KOPT-K1 (cell line): Measurements from ENCODE around the gene ACER1.
A peak's percentile ranks its signal among the peaks of the same experiment; 100 is the strongest.

Experiments
- H3K27ac ChIP-seq: fragments of 200-600 bp; sonication (generic); 2 replicates; pipeline ENCODE4 v1.5.1; 2016; ENCODE audit warnings: antibody characterized with exemption, mild to moderate bottlenecking, low read depth, low read length; ENCODE audit not compliant: poor library complexity, severe bottlenecking
- H3K36me3 ChIP-seq: fragments of 200-600 bp; sonication (generic); 2 replicates; pipeline ENCODE4 v1.5.1; 2017; ENCODE audit warnings: antibody characterized with exemption, mild to moderate bottlenecking, low read length, moderate library complexity; ENCODE audit not compliant: insufficient read depth
- H3K9me3 ChIP-seq: fragments of 200-600 bp; sonication (generic); 2 replicates; pipeline ENCODE4 v1.5.1; 2017; ENCODE audit warnings: antibody characterized with exemption, low read length, mild to moderate bottlenecking; ENCODE audit not compliant: insufficient read depth, poor library complexity, severe bottlenecking

The ACER1 gene, protein sequence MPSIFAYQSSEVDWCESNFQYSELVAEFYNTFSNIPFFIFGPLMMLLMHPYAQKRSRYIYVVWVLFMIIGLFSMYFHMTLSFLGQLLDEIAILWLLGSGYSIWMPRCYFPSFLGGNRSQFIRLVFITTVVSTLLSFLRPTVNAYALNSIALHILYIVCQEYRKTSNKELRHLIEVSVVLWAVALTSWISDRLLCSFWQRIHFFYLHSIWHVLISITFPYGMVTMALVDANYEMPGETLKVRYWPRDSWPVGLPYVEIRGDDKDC

DNA sequence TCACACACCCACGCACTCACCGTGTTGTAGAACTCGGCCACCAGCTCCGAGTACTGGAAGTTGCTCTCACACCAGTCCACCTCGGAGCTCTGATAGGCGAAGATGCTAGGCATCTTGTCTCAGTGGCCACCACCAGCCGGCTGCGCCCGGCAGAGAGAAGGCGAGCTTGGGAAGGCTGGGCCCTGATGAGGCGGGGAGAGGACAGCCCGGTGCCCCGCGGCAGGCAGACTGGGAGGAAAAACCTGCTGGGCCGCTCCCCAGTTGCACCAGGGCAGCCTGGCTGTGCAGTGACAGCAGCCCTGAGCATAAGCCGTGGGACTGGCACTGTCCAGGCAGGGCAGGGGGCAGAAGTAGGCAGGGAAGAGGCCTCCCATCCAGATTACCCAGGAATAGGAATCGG, at the start of gene ACER1:
Gene ACER1 (minus strand): TSS at position 174 of the 400 bp plus-strand sequence. CDS start 61 bp downstream, at position 113.
- Histone ChIP-seq H3K27ac (no peak within 1 kb of the TSS), H3K9me3 (no peaks in the 10 kb centered on the region), H3K36me3 (no peaks in the 10 kb centered on the region)

DNA sequence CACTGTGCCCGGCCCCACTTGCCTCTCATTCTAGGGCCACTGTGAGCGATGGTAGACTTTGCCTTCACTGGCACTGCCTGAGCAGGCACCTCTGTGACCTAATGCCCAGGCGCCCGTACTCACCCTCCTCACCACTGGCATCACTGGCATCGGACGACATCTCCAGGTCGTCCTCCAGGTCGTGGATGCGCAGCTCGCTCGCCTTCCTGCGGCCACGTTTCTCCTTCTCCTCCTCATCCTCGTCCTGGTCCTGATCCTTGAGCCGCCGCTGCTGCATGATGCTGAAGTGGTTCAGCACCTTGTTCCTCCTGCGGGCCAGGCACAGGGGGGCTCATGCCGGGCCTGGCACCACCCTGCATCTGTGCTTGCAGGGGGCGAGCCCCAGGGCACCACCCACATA, 49.8 kb upstream of the ACER1 start:
- H3K36me3 ChIP-seq: peaks cover 98% of the 10 kb centered on the region
- no peaks in the 10 kb centered on the region for H3K9me3 ChIP-seq

GRCh38 chr19:6381030-6381750, 47.8 kb upstream of the ACER1 start:
- Histone ChIP-seq H3K27ac (no peak overlapping the region), H3K36me3 (peaks cover 80% of the 10 kb centered on the region), H3K9me3 (no peaks in the 10 kb centered on the region)

More for the DNA sequence above, 49.8 kb upstream of the ACER1 start:
- H3K27ac ChIP-seq: no peak overlapping the region

GRCh38 chr19:6379744-6380143, 46.3 kb upstream of the ACER1 start:
- Histone ChIP-seq H3K27ac (no peak overlapping the region), H3K36me3 (peaks cover 72% of the 10 kb centered on the region), H3K9me3 (no peaks in the 10 kb centered on the region)

DNA sequence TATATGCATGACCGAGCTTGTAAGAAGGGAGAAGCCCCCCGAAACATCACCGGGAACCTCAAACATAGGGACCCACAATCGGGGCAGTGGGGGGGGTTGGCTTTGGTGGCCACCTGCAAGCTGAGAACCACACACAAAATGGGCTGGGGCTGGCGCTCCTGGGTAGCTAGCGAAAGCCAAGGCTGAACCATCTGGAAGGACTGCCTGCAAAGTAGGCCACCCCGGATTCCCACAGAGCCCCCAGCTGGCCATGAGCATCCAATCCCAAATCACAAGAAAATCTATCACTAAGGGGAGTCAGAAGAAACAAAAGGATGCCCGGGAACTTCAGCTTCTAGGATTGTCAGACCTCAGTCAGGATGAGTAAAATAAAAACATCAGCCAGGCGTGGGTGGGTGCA, 45.1 kb upstream of the ACER1 start:
- peaks cover 59% of the 10 kb centered on the region for H3K36me3 ChIP-seq
- H3K27ac ChIP-seq: no peak overlapping the region

DNA sequence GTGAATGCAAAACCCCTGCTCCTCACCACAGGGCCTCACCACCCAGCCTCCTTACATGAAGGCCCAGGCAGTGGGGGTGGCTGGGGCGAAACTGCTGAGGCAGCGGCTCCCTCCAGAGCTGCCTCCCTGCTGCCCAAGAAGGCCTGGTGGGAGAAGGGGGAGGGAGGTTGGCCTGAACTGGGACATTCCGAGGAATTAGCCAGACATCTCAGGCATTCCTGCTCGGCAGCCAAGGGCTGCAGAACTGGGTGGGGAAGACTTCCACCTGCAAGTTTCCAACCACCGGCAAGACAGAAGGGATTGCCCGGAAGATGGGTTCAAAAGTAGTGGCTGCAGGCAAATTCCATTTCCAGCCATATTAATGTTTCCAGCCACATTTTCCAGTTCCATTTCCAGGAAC, 44.6 kb upstream of the ACER1 start:
- peaks cover 55% of the 10 kb centered on the region for H3K36me3 ChIP-seq
- no peaks in the 10 kb centered on the region for H3K9me3 ChIP-seq
- no peak overlapping the region for H3K27ac ChIP-seq

More for the DNA sequence above, 45.1 kb upstream of the ACER1 start:
- H3K9me3 ChIP-seq: no peaks in the 10 kb centered on the region

DNA sequence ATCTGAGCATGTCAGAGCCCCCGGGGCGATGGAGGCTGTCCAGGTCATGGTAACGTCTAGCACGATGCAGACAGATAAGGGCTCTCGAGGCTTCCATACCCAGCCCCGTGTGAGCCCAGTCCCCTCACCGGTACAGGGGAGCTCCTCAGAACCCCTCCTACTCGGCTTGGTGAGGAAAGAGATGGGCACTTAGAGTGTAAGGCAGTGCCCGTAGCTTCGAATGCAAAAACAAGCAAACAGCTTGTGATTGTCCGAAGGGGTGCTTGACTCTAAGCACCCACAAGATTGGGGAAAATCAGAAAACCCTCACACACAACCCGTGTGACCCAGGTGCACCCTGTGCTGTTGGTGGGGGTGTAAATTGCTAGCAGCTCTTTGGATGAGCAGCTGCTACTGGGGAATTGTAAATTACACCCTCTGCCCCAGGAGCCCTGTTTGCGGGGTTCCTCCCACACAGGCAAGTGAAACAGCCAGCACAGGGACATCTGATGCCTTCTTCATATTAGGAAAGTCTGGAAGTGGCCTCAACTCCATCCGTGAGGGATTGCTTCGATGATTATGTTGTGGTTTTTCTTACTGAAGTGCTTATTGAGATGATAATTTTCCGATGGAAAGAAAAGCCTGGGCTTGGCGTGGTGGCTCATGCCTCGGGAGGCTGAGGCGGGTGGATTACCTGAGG, 43.2 kb upstream of the ACER1 start:
- Histone ChIP-seq H3K9me3 (no peaks in the 10 kb centered on the region), H3K27ac (no peak overlapping the region), H3K36me3 (peaks cover 42% of the 10 kb centered on the region)

DNA sequence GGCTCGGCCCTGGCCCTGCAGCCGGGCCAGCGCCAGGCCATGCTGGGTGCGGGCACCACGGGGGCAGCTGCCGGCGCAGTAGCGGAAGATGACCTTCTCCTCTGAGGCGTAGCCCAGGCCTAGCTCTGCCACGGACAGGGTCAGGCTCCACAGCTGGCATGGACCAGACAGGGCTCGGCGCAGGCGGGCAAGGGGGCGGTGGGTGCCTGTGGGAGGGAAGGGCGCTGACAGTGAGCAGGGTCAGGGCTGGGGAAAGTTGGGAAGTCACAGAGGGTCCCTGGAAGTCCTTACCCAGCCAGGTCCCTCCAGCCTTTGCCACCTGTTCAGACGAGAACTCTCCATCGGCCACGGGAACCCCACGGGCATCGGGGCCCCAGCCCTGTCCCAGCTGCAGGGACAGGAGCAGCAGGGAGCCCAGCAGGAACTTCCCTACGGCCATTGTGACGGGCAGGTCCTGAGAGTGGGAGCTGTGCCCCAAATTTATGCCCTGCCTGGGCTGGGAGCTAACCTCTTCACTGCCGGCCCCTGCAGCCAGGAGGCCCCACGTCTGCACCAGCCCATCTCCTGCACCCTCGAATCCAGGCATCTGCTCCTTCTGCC, 42.1 kb upstream of the ACER1 start, which contains the start of gene PSPN:
Gene PSPN (minus strand): TSS at position 523 of the 600 bp plus-strand sequence. CDS start 84 bp downstream, at position 439.
- no peaks in the 10 kb centered on the region for H3K9me3 ChIP-seq
- H3K36me3 ChIP-seq: peaks cover 30% of the 10 kb centered on the region
- no peak within 1 kb of the TSS for H3K27ac ChIP-seq

- H3K36me3 ChIP-seq: peaks cover 24% of the 10 kb centered on the region
- no peak overlapping the region for H3K27ac ChIP-seq
- no peaks in the 10 kb centered on the region for H3K9me3 ChIP-seq
These were observed 41.4 kb upstream of the ACER1 start for GRCh38 chr19:6374711-6375410.

DNA sequence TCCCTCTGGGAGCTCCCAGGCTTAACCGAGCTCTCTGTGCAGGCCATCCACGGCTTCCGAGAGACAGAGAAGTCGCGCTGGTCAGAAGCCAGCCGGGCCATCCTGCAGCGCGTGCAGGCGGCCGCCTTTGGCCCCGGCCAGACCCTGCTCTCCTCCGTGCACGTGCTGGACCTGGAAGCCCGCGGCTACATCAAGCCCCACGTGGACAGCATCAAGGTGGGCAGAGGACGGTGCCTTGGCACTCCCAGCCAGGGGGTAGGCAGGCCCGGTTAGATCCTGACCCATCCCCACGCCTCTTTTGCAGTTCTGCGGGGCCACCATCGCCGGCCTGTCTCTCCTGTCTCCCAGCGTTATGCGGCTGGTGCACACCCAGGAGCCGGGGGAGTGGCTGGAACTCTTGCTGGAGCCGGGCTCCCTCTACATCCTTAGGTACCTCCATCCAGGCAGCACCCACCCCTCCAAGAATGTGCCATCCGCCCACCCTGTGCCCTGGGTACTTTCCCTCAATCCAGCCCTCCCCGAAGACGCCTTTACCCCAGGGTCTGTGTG, 40.8 kb upstream of the ACER1 start:
- Histone ChIP-seq H3K27ac (peak overlapping the region; percentile 52), H3K9me3 (no peaks in the 10 kb centered on the region), H3K36me3 (peaks cover 21% of the 10 kb centered on the region)

GRCh38 chr19:6373813-6374108, 40.3 kb upstream of the ACER1 start:
- H3K36me3 ChIP-seq: peaks cover 21% of the 10 kb centered on the region
- H3K9me3 ChIP-seq: no peaks in the 10 kb centered on the region
- H3K27ac ChIP-seq: peak overlapping the region; percentile 52

DNA sequence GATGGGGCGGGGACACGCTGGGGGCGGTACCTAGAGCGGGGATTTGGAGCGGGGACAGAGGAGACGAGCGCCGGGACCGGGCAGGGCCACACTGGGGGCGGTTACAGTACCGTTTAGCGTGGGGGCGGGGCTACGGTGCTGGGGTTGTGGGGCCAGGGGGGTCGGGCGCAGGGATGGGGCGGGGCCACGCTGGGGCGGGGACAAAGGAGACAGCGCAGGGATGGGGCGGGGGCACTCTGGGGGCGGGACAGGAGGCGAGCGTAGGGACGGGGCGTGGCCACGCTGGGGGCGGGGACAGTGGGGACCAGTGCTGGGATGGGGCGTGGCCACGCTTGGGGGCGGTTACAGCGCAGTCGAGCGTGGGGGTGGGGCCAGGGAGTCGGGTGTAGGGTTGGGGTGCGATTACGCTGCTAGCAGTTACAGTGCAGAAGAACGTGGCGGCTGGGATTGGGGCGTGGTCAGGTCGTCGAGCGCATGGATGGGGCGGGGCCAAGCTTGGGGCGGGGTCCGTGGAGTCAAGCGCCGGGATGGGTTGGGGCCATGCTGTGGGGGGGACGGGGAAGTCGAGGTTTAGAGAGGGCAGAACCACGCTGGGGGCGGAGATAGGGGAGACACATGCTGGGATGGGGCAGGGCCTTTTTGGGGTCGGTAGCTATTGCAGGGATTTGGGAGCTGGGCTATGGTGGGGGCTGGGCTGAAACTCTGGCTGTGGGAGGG, 39.8 kb upstream of the ACER1 start:
- H3K9me3 ChIP-seq: no peaks in the 10 kb centered on the region
- H3K27ac ChIP-seq: peak overlapping the region; percentile 86
- H3K36me3 ChIP-seq: peaks cover 22% of the 10 kb centered on the region

DNA sequence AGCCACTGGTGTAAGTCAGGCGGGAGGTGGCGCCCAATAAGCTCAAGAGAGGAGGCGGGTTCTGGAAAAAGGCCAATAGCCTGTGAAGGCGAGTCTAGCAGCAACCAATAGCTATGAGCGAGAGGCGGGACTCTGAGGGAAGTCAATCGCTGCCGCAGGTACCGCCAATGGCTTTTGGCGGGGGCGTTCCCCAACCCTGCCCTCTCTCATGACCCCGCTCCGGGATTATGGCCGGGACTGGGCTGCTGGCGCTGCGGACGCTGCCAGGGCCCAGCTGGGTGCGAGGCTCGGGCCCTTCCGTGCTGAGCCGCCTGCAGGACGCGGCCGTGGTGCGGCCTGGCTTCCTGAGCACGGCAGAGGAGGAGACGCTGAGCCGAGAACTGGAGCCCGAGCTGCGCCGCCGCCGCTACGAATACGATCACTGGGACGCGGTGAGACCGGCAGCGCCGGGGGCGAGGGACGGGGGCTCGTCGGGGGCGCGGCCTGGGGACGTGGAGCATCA, 39.2 kb upstream of the ACER1 start, which contains the start of gene ALKBH7:
Gene ALKBH7 (plus strand): TSS at position 201 of the 502 bp plus-strand sequence. CDS start 27 bp downstream, at position 228.
- Histone ChIP-seq H3K9me3 (no peaks in the 10 kb centered on the region), H3K27ac (peak within 1 kb of the TSS; percentile 86), H3K36me3 (peaks cover 28% of the 10 kb centered on the region)

- H3K36me3 ChIP-seq: peaks cover 59% of the 10 kb centered on the region
- H3K27ac ChIP-seq: no peak overlapping the region
- H3K9me3 ChIP-seq: no peaks in the 10 kb centered on the region
These were observed 30.9 kb upstream of the ACER1 start for GRCh38 chr19:6364353-6364752.
